ENCODE measurements around the gene PRKACG.

Gene PRKACG

GRCh38 chr9:68969538-68969937 is 44.4 kb downstream of the PRKACG start:
- H3K27me3 ChIP-seq (ENCODE audit: control insufficient read depth, insufficient read depth, low read length), result no peaks in the 10 kb centered on the region
- H3K9ac ChIP-seq (ENCODE audit: low read depth, low read length), result no peak overlapping the region
- H3K9me3 ChIP-seq (ENCODE audit: control insufficient read depth, insufficient read depth, low read length), result no peaks in the 10 kb centered on the region
- H3K36me3 ChIP-seq (ENCODE audit: control insufficient read depth, insufficient read depth, low read length), result no peaks in the 10 kb centered on the region
- no peak overlapping the region for H3K27ac ChIP-seq (ENCODE audit: low read depth, low read length)
- no peak overlapping the region for H3K4me3 ChIP-seq (ENCODE audit: low read depth, low read length)
- no peaks in the 10 kb centered on the region for H3K4me1 ChIP-seq (ENCODE audit: control insufficient read depth, insufficient read depth, low read length)

DNA sequence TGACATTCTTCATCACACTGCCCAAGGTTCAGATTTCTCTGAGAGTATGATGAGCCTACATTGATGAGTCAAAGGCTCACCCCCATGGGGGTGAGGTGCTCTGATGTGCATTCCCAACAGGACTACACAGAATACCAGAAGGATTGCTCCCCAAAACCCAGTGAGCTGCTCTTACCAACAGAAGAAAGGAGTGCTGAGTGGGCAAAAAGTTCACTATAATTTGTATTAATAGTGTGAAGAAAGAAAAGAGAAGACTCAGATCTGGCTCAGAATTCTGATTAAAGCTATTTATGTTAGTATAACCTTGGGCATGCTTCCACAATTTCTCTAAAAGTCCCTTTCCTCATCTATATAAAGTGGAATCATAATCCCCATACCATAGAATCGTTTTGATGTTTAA is 46.1 kb downstream of the PRKACG start:
- no peak overlapping the region for H3K4me3 ChIP-seq (ENCODE audit: low read depth, low read length)
- no peaks in the 10 kb centered on the region for H3K4me1 ChIP-seq (ENCODE audit: control insufficient read depth, insufficient read depth, low read length)
- H3K36me3 ChIP-seq (ENCODE audit: control insufficient read depth, insufficient read depth, low read length), result no peaks in the 10 kb centered on the region
- H3K9me3 ChIP-seq (ENCODE audit: control insufficient read depth, insufficient read depth, low read length), result no peaks in the 10 kb centered on the region
- no peak overlapping the region for H3K9ac ChIP-seq (ENCODE audit: low read depth, low read length)
- no peak overlapping the region for H3K27ac ChIP-seq (ENCODE audit: low read depth, low read length)
- no peaks in the 10 kb centered on the region for H3K27me3 ChIP-seq (ENCODE audit: control insufficient read depth, insufficient read depth, low read length)

GRCh38 chr9:68966496-68966944 is 47.4 kb downstream of the PRKACG start:
- H3K4me3 ChIP-seq (ENCODE audit: low read depth, low read length), result no peak overlapping the region
- no peaks in the 10 kb centered on the region for H3K27me3 ChIP-seq (ENCODE audit: control insufficient read depth, insufficient read depth, low read length)
- no peak overlapping the region for H3K27ac ChIP-seq (ENCODE audit: low read depth, low read length)

DNA sequence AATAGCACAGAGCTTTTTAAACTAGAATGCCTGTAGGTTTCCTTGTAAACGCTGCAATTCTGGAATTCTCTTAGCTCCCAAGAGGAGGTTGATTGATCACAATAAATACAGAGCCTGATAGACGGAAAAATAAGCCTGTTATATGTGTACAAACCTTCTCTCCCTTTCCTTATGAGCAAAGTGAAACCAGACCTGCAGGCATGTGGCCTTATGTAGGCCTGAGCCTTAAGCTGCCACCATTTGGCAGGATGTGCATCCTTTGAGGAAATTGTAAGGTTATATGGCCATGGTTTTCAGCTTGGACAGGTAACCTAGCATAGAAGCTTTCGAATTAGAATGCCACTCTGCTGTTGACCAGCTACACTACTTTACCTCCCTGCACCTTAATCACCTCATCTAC is 49.1 kb downstream of the PRKACG start:
- Histone ChIP-seq H3K4me3 (ENCODE audit: low read depth, low read length) (no peak overlapping the region), H3K27me3 (ENCODE audit: control insufficient read depth, insufficient read depth, low read length) (no peaks in the 10 kb centered on the region), H3K4me1 (ENCODE audit: control insufficient read depth, insufficient read depth, low read length) (no peaks in the 10 kb centered on the region), H3K9me3 (ENCODE audit: control insufficient read depth, insufficient read depth, low read length) (no peaks in the 10 kb centered on the region), H3K36me3 (ENCODE audit: control insufficient read depth, insufficient read depth, low read length) (no peaks in the 10 kb centered on the region), H3K9ac (ENCODE audit: low read depth, low read length) (no peak overlapping the region), H3K27ac (ENCODE audit: low read depth, low read length) (no peak overlapping the region)

More at GRCh38 chr9:68966496-68966944, 47.4 kb downstream of the PRKACG start:
- no peak overlapping the region for H3K9ac ChIP-seq (ENCODE audit: low read depth, low read length)
- H3K9me3 ChIP-seq (ENCODE audit: control insufficient read depth, insufficient read depth, low read length), result no peaks in the 10 kb centered on the region
- no peaks in the 10 kb centered on the region for H3K4me1 ChIP-seq (ENCODE audit: control insufficient read depth, insufficient read depth, low read length)
- no peaks in the 10 kb centered on the region for H3K36me3 ChIP-seq (ENCODE audit: control insufficient read depth, insufficient read depth, low read length)

DNA sequence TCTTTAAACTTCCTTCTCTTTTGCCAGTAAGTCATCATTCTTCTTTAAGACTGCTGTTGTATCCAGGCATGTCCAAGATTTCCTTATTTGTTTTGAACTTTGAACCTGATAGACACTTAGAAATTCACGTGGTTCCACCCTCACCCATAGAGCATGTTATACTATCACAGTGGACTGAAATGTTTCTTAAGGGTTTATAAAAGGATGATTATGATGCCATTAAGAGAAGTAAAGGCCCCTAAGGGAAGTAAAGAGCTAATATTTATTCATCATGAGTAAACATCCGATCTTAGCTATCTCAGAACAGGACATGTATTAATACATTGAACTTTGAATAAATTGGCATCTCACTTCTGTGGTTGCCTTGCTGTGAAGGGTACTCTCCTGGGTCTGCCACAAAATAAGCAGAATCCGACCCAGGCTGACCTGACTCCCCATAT is 49.8 kb downstream of the PRKACG start:
- no peak overlapping the region for H3K9ac ChIP-seq (ENCODE audit: low read depth, low read length)
- H3K27ac ChIP-seq (ENCODE audit: low read depth, low read length), result no peak overlapping the region
- H3K4me3 ChIP-seq (ENCODE audit: low read depth, low read length), result no peak overlapping the region
- no peaks in the 10 kb centered on the region for H3K36me3 ChIP-seq (ENCODE audit: control insufficient read depth, insufficient read depth, low read length)
- no peaks in the 10 kb centered on the region for H3K27me3 ChIP-seq (ENCODE audit: control insufficient read depth, insufficient read depth, low read length)
- no peaks in the 10 kb centered on the region for H3K9me3 ChIP-seq (ENCODE audit: control insufficient read depth, insufficient read depth, low read length)
- H3K4me1 ChIP-seq (ENCODE audit: control insufficient read depth, insufficient read depth, low read length), result no peaks in the 10 kb centered on the region

- Histone ChIP-seq H3K9ac (ENCODE audit: low read depth, low read length) (no peak overlapping the region), H3K36me3 (ENCODE audit: control insufficient read depth, insufficient read depth, low read length) (no peaks in the 10 kb centered on the region), H3K9me3 (ENCODE audit: control insufficient read depth, insufficient read depth, low read length) (no peaks in the 10 kb centered on the region), H3K4me3 (ENCODE audit: low read depth, low read length) (no peak overlapping the region), H3K4me1 (ENCODE audit: control insufficient read depth, insufficient read depth, low read length) (no peaks in the 10 kb centered on the region), H3K27me3 (ENCODE audit: control insufficient read depth, insufficient read depth, low read length) (no peaks in the 10 kb centered on the region), H3K27ac (ENCODE audit: low read depth, low read length) (no peak overlapping the region)
Observed at GRCh38 chr9:68963416-68963815, 50.5 kb downstream of the PRKACG start.
